BJ (cell line): Measurements from ENCODE around the gene FAM240A. TPM values are rescaled to one million over a fixed set of nuclear protein-coding genes. Genes with fewer than 3 reads are reported as not detected.

ENCODE experiments used
- CTCF ChIA-PET: fragments of 350-600 bp; formaldehyde crosslinking; extraction: SDS; loops from one replicate; lab custom pipeline; 2021; ENCODE audit warnings: antibody characterized with exemption, inconsistent platforms; lab: Yijun Ruan, JAX
- POLR2A ChIA-PET: fragments of 300-600 bp; sonication (Branson Sonifier 250); formaldehyde crosslinking; extraction: SDS; loops from one replicate; lab custom pipeline; 2021; ENCODE audit warnings: antibody characterized with exemption; lab: Charles Lee
- DNase-seq: peaks from one replicate; pipeline ENCODE4 v3.0.0-alpha.2; 2011; ENCODE audit warnings: low read depth
- H3K27me3 ChIP-seq: 2 replicates; pipeline ENCODE4 v1.6.0; 2011; ENCODE audit warnings: low read length; ENCODE audit not compliant: control insufficient read depth, insufficient read depth
- H3K36me3 ChIP-seq: 2 replicates; pipeline ENCODE4 v1.5.1; 2011; ENCODE audit warnings: low read length; ENCODE audit not compliant: control insufficient read depth, insufficient read depth
- H3K4me3 ChIP-seq: 2 replicates; pipeline ENCODE4 v1.5.1; 2011; ENCODE audit warnings: low read depth, mild to moderate bottlenecking, control low read depth, low read length
- polyA plus RNA-seq: library from polyadenylated mRNA; depleted of rRNA; stranded (reverse); fragments of >200 nt; gene quantifications from 2 replicates; pipeline ENCODE4 v1.2.3, GENCODE V29; 2011
- TF ChIP-seq, protein P1 (sequence below): IDR thresholded peaks from 2 replicates; pipeline ENCODE4 v1.5.1; 2011; ENCODE audit warnings: low read depth, mild to moderate bottlenecking, control low read depth, inconsistent platforms, low read length, moderate library complexity; ENCODE audit not compliant: insufficient read depth

The FAM240A gene
- polyA plus RNA-seq, 1 experiment: not detected

DNA sequence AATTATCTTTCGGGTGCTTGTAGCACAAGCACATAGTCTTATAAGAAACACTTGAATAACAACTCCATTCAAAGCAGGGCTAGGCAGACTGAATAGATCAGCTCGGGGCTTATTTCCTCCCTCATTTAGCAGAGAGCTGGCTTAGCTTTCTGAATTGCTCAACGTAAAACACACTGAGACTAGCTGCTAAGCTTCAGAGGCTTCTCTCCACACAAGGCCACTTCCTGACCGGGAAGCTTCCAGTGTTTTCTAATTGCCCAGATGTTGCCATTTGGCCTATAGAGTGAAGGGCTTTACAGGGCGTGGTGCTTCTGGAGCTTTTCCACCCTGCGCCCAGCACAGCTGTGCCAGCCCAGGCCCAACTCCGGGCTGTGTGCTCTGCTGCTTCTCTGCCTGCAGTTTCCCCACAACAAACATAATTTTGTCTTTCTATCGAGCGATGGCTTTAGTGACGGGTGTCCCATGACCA, 16.6 kb downstream of the FAM240A start:
- ChIA-PET POLR2A (interaction anchor here (0.7 kb wide), 1 partner anchor 259 kb away, joined by 13 read pairs; no protein-coding TSS in a partner anchor), CTCF (interaction anchor here (0.8 to 9.2 kb wide), 12 partner anchors 10 to 179 kb away, joined by 3 to 146 read pairs (median 4); partner anchors contain the start of gene ALS2CL)
- no peaks in the 10 kb centered on the region for H3K36me3 ChIP-seq
- no peak overlapping the region for H3K4me3 ChIP-seq
- H3K27me3 ChIP-seq: peaks cover 3% of the 10 kb centered on the region; the same call in 1 of the 2 replicates
- DNase-seq: no peak
- TF ChIP-seq, protein P1, sequence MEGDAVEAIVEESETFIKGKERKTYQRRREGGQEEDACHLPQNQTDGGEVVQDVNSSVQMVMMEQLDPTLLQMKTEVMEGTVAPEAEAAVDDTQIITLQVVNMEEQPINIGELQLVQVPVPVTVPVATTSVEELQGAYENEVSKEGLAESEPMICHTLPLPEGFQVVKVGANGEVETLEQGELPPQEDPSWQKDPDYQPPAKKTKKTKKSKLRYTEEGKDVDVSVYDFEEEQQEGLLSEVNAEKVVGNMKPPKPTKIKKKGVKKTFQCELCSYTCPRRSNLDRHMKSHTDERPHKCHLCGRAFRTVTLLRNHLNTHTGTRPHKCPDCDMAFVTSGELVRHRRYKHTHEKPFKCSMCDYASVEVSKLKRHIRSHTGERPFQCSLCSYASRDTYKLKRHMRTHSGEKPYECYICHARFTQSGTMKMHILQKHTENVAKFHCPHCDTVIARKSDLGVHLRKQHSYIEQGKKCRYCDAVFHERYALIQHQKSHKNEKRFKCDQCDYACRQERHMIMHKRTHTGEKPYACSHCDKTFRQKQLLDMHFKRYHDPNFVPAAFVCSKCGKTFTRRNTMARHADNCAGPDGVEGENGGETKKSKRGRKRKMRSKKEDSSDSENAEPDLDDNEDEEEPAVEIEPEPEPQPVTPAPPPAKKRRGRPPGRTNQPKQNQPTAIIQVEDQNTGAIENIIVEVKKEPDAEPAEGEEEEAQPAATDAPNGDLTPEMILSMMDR: no peak

GRCh38 chr3:46629551-46630517, 17.5 kb downstream of the FAM240A start:
- peaks cover 3% of the 10 kb centered on the region; the same call in 1 of the 2 replicates for H3K27me3 ChIP-seq
- CTCF ChIA-PET: interaction anchor here (0.7 to 9.2 kb wide), 28 partner anchors 11 to 279 kb away, joined by 3 to 146 read pairs (median 4); partner anchors contain the start of genes ALS2CL and FAM240A
- no peaks in the 10 kb centered on the region for H3K36me3 ChIP-seq
- peak; percentile 13 for DNase-seq
- TF ChIP-seq, protein P1: peak; percentile 98
- POLR2A ChIA-PET: interaction anchor here (0.7 kb wide), 1 partner anchor 260 kb away, joined by 13 read pairs; no protein-coding TSS in a partner anchor
- 0 out of 2 replicates have a peak overlapping the region, but pooled peaks have one; percentile 2 for H3K4me3 ChIP-seq

GRCh38 chr3:46632792-46633191, 20.5 kb downstream of the FAM240A start:
- no peaks in the 10 kb centered on the region for H3K36me3 ChIP-seq
- TF ChIP-seq, protein P1: no peak
- H3K4me3 ChIP-seq: no peak overlapping the region
- ChIA-PET POLR2A (no interaction called here), CTCF (interaction anchor here (0.9 to 9.2 kb wide), 5 partner anchors 8 to 170 kb away, joined by 3 to 146 read pairs (median 3); no protein-coding TSS in a partner anchor)
- no peak for DNase-seq
- H3K27me3 ChIP-seq: no peaks in the 10 kb centered on the region

DNA sequence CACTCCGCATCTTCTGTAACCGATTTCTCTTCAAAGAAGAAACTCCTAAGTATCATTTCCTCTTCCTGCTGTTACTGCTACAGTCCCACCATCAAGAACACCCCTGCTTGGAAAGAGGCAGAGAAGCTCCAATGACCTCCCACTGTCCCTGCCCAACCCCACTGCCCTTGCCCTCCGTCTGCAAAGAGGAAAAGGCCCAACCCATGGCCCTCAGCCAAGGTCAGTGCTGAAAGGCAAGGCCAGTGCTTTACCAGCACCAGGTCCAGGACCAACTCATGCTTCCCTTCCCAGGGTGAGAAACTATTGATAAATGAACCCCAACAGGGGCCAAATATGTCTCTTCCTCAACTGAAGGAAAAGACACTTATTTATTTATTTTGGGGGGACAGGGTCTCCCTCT, 22.5 kb downstream of the FAM240A start:
- Histone ChIP-seq H3K27me3 (peaks cover 3% of the 10 kb centered on the region), H3K4me3 (no peak overlapping the region), H3K36me3 (no peaks in the 10 kb centered on the region)
- no peak for DNase-seq
- ChIA-PET POLR2A (no interaction called here), CTCF (interaction anchor here (9.2 kb wide), 1 partner anchor 147 kb away, joined by 146 read pairs; no protein-coding TSS in a partner anchor)
- TF ChIP-seq, protein P1: no peak

- ChIA-PET CTCF (interaction anchor here (1.0 to 6.6 kb wide), 2 partner anchors 11 to 256 kb away, joined by 3 to 33 read pairs; no protein-coding TSS in a partner anchor), POLR2A (no interaction called here)
- Histone ChIP-seq H3K4me3 (no peak overlapping the region), H3K36me3 (no peaks in the 10 kb centered on the region), H3K27me3 (peaks cover 3% of the 10 kb centered on the region)
- no peak for DNase-seq
- TF ChIP-seq, protein P1: no peak
These were observed 26.9 kb downstream of the FAM240A start for GRCh38 chr3:46639221-46639620.
